ENCODE data around the gene MPST.

Gene MPST

DNA sequence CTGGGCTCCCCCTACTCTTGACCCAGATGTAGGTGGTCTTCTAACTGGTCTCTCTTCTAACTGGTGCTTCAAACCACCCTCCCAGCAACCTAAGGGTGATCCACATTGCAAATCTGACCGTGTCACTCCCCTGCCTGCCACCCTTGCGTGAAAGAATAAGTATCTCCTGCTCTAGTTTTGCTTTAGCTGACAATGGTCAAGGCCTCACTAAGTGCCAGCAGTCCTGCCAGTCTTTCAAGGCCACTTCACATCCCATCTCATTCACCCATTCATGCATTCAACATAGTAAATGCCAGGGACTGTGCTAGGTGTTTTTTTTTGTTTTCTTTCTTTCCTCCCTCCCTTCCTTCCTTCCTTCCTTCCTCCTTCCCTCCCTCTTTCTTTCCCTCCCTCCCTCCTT, 29.7 kb downstream of the MPST start:
- TF ChIP-seq, protein P1, sequence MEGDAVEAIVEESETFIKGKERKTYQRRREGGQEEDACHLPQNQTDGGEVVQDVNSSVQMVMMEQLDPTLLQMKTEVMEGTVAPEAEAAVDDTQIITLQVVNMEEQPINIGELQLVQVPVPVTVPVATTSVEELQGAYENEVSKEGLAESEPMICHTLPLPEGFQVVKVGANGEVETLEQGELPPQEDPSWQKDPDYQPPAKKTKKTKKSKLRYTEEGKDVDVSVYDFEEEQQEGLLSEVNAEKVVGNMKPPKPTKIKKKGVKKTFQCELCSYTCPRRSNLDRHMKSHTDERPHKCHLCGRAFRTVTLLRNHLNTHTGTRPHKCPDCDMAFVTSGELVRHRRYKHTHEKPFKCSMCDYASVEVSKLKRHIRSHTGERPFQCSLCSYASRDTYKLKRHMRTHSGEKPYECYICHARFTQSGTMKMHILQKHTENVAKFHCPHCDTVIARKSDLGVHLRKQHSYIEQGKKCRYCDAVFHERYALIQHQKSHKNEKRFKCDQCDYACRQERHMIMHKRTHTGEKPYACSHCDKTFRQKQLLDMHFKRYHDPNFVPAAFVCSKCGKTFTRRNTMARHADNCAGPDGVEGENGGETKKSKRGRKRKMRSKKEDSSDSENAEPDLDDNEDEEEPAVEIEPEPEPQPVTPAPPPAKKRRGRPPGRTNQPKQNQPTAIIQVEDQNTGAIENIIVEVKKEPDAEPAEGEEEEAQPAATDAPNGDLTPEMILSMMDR (conservative IDR thresholded peaks at IDR 0.05): no peak
- H3K27ac ChIP-seq: no peak overlapping the region

DNA sequence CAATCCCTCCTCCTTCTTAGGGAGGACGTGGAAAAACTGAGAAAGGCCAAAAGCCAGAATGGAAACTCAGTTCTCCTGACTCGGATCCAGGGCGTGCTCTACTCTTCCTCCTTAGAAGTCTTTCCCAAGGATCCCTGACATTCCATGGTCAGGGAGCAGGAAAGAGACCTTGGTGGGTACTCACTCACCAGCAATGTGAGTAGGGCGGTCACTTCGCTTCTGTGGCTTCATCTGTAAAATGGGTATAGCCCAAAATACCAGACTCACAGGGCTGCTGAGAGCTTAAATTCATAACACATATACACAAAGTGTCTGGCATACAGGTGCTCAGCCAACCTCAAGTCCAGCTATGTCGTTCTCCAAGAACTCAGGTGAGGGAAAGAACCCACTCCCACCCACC, 31.4 kb downstream of the MPST start:
- TF ChIP-seq, protein P1 (conservative IDR thresholded peaks at IDR 0.05): no peak
- H3K27ac ChIP-seq: no peak overlapping the region; the same call in 1 of the 2 replicates

DNA sequence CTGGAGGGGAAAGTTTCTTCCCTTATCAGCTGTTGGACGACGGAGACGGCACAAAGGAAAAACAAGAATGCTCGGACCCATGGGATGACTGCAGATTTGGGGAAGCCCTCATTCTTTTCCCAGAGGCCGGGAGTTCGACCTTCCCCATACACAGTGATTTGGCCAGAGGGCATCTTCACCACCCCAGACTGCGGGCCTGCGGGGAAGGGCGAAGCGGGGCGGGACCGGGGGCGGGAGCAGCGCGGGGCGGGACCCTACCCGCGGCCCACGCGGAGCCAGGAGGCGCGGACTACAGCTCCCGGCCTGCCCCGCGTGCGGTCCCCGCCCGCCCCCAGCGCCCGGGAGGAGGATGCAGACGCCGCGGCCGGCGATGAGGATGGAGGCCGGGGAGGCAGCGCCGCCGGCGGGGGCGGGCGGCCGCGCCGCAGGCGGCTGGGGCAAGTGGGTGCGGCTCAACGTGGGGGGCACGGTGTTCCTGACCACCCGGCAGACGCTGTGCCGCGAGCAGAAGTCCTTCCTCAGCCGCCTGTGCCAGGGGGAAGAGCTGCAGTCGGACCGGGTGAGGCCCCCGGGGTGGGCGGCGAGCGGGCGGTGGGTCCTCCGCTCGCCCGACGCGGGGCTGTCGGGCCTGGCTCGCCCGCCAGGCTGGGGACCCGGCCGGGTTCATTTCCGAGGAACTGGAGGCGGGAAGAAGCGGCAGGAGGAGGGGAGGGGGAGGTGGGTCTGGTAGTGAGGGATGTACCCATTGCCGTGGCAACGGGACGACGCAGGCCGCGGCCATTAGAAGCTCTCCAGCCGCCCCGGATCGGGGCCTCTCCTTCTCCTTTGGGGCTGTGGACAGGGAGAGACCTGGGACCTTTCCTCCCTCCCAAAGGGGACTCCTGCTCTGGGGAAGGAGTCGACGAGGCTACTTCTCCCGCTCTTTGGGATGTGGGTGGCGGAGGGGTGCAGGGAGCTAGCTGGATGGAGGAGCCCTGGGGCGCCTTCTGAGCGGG, 32.1 kb downstream of the MPST start, which contains the start of gene KCTD17:
TSS of gene KCTD17 (plus strand) at position 352 of the 995 bp plus-strand sequence. CDS start at position 371, 19 bp downstream.
- TF ChIP-seq, protein P1 (conservative IDR thresholded peaks at IDR 0.05): 0 out of 2 replicates have a peak, but pooled peaks have one; percentile 8
- peak within 1 kb of the TSS; percentile 30; the same call in 1 of the 2 replicates for H3K27ac ChIP-seq

DNA sequence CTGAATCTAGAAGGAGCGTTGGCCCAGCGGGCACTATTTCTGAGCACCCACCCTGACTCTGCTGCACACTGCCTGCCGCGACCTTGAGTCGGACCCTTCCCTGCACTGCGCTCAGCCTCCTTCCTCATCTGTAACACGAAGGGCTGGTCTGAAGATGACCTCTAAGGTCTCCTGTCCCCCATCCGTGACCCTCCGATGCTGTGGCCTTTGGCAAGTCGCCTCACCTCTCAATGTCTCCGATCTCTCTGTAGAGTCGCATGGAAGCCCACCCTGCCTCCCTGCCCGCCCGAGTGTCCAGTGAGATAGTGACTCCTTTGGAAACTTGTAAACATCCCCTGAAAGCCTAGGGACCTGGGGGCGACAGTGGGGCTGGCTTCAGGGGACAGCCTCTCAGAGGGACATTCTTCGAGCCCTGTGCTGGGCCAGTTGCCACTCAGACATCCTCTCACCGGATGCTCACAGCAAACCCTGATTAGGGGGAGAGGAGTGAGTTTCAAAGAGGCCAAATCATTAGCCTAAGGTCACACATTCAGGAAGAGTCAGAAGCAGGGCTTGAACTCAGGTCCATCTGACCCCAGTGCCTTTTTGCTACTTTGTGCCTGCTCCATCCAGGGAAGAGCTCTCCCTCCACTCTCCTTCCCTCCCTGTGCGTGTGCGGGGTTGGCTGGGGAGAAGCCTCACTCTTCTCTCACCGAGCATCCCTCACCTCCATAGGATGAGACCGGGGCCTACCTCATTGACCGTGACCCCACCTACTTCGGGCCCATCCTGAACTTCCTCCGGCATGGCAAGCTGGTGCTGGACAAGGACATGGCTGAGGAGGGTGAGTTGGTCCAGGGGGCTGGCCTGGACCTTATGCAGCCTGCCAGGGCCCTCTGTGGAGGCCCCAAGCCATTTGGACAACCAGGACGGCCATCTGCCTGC, 33.1 kb downstream of the MPST start:
- H3K27ac ChIP-seq: no peak overlapping the region; the same call in 1 of the 2 replicates
- TF ChIP-seq, protein P1 (conservative IDR thresholded peaks at IDR 0.05): no peak

DNA sequence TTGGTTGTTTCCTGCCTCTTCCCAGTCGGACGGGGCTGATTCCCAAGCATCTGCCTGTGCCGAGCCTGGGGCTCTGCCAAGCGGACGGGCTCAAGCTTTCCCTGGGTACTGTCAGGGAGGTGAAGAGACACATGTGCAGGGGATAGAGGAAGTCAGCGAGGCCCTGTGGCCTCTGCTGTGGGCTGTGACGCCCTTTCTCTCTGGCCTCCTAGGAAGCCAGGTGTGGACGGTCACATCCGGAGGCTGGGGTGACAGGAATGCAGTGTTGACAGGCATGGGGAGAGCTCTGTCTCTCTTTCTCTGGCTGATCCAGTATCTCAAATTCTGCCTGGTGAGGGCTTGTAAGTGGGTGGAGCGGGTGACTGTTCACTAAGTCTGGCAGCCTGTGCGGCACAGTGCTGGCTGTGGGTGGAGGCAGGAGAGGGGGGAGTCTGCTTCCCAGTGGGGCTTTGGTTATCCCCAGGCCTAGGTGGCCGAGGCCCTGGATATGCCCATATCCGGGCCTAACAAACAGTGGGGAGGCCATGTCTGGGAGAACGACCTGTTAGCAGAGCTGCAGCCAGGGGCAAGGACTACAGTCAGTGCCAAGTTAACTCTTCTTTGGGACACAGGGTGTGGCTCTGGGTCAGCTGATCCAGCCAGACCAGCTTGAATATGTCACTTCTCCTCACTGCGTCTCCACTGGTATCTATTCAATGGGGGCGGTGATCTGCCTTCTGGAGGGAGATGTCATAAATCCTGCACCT, 33.9 kb downstream of the MPST start:
- TF ChIP-seq, protein P1 (conservative IDR thresholded peaks at IDR 0.05): no peak
- no peak overlapping the region for H3K27ac ChIP-seq

DNA sequence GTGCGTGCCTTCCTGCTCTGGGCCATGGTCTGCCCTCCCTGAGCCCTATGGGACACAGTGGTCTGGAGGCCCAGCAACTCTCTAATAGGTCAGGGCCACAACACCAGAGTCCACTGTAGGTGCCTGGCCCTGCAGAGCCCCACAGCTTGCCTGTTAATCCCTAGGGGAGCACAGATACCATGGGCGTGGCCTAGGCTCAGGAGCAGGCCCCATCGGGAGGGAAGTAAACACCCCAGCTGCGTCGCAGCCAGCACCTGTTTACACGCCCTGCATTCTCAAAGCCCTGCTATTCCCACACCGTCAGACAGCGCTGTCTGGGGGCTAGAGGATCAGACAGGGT, 34.5 kb downstream of the MPST start:
- no peak overlapping the region for H3K27ac ChIP-seq
- TF ChIP-seq, protein P1 (conservative IDR thresholded peaks at IDR 0.05): no peak

All from VCaP (cell line).